Measurements from ENCODE around the gene ARHGEF10L.

GRCh38 chr1:17655169-17655568, 115.7 kb downstream of the ARHGEF10L start:
- TF ChIP-seq CTCF (conservative IDR thresholded peaks at IDR 0.05) (no peak), EZH2 (IDR thresholded peaks at IDR 0.05; ENCODE audit: low read depth) (no peak)
